Iris pigment epithelial cell (primary cell): ENCODE results near the gene PSMD6.

Source experiments
- DNase-seq: peaks from one replicate; pipeline ENCODE4 v3.0.0-alpha.2; 2011; ENCODE audit warnings: low read depth

PSMD6 gene

GRCh38 chr3:64008487-64009351, 14.6 kb downstream of the PSMD6 start:
- DNase-seq: peak; percentile 60

- no peak for DNase-seq
Measured at GRCh38 chr3:64008017-64008416, 15.3 kb downstream of the PSMD6 start.

GRCh38 chr3:64003589-64003988, 19.7 kb downstream of the PSMD6 start:
- no peak for DNase-seq

- no peak for DNase-seq
Measured at GRCh38 chr3:64002233-64002632, 21.1 kb downstream of the PSMD6 start.

- DNase-seq: no peak
Measured at GRCh38 chr3:64000453-64001055, 22.7 kb downstream of the PSMD6 start.

- DNase-seq: no peak
Measured at GRCh38 chr3:63998852-63999754, 24.2 kb downstream of the PSMD6 start.

- no peak for DNase-seq
Measured at GRCh38 chr3:63995086-63995485, 28.2 kb downstream of the PSMD6 start.

- DNase-seq: peak; percentile 77
Measured at GRCh38 chr3:63993653-63994079, 29.6 kb downstream of the PSMD6 start.

GRCh38 chr3:63992516-63993209, 30.6 kb downstream of the PSMD6 start:
- DNase-seq: no peak

GRCh38 chr3:63991666-63992065, 31.6 kb downstream of the PSMD6 start:
- DNase-seq: no peak

GRCh38 chr3:63990733-63991132, 32.6 kb downstream of the PSMD6 start:
- DNase-seq: no peak

GRCh38 chr3:63990204-63990603, 33.1 kb downstream of the PSMD6 start:
- no peak for DNase-seq

- no peak for DNase-seq
Measured at GRCh38 chr3:63988943-63989342, 34.4 kb downstream of the PSMD6 start.

GRCh38 chr3:63986831-63987230, 36.5 kb downstream of the PSMD6 start:
- DNase-seq: no peak

GRCh38 chr3:63986146-63986545, 37.1 kb downstream of the PSMD6 start:
- DNase-seq: no peak

GRCh38 chr3:63984391-63984790, 38.9 kb downstream of the PSMD6 start:
- no peak for DNase-seq

- no peak for DNase-seq
Measured at GRCh38 chr3:63981980-63982379, 41.3 kb downstream of the PSMD6 start.

GRCh38 chr3:63980830-63981498, 42.3 kb downstream of the PSMD6 start:
- DNase-seq: no peak

GRCh38 chr3:63980019-63980418, 43.3 kb downstream of the PSMD6 start:
- DNase-seq: no peak

- DNase-seq: peak; percentile 65
Measured at GRCh38 chr3:63979093-63979885, 44.0 kb downstream of the PSMD6 start.
